Fibroblast of the aortic adventitia (primary cell): Measurements from ENCODE around the gene ADH5. TPM values are rescaled to one million over a fixed set of nuclear protein-coding genes. Genes with fewer than 3 reads are reported as not detected.
"Not testable (repeated sequence)": the region's sequence is repeated elsewhere in the genome, so short reads cannot be mapped to it uniquely, and the experiment has no call there.

Experiments
- DNase-seq: peaks from one replicate; pipeline ENCODE4 v3.0.0-alpha.2; 2010; ENCODE audit warnings: low read depth
- H3K4me3 ChIP-seq: 2 replicates; pipeline ENCODE4 v1.5.1; 2011; ENCODE audit warnings: low read depth, mild to moderate bottlenecking, control low read depth, low read length, moderate library complexity
- CTCF ChIP-seq: IDR thresholded peaks from 2 replicates; pipeline ENCODE4 v1.5.1; 2011; ENCODE audit warnings: mild to moderate bottlenecking, low read length, control low read depth, inconsistent platforms; ENCODE audit not compliant: insufficient read depth
- total RNA-seq: library from RNA; depleted of rRNA; stranded (reverse); fragments of >200 nt; gene quantifications from 2 replicates; pipeline ENCODE4 v1.2.3, GENCODE V29; 2012; ENCODE audit warnings: low replicate concordance

The ADH5 gene
- total RNA-seq, 1 donor, result 294 TPM

DNA sequence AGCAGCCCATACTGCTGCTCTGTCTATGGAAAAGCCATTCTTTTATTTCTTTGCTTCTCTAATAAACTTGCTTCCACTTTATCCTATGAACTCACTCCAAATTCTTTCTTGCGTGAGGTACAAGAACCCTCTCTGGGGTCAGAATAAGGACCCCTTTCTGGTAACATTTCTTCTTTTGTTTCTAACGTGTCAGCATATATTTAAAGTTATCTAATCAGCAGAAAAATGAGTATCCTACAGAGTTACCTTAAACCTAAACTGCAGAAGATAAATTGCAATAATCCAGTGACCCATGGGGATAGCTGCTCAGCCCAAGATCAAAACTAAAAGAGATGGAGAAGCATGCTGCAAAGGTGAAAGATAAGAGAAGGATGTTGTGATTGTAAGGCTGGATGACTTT, 4.0 kb downstream of the ADH5 start:
- TF ChIP-seq CTCF, result no peak
- no peak overlapping the region for H3K4me3 ChIP-seq
- DNase-seq, result no peak

- DNase-seq, result no peak
- no peak for TF ChIP-seq CTCF
- no peak overlapping the region for H3K4me3 ChIP-seq
These were observed 6.4 kb downstream of the ADH5 start for GRCh38 chr4:99082192-99082591.

GRCh38 chr4:99080869-99081268, 7.7 kb downstream of the ADH5 start:
- DNase-seq, H3K4me3 ChIP-seq: not testable (repeated sequence)

- TF ChIP-seq CTCF, result no peak
- DNase-seq, result no peak
- no peak overlapping the region for H3K4me3 ChIP-seq
These were observed 8.8 kb downstream of the ADH5 start for GRCh38 chr4:99079625-99080295.

DNA sequence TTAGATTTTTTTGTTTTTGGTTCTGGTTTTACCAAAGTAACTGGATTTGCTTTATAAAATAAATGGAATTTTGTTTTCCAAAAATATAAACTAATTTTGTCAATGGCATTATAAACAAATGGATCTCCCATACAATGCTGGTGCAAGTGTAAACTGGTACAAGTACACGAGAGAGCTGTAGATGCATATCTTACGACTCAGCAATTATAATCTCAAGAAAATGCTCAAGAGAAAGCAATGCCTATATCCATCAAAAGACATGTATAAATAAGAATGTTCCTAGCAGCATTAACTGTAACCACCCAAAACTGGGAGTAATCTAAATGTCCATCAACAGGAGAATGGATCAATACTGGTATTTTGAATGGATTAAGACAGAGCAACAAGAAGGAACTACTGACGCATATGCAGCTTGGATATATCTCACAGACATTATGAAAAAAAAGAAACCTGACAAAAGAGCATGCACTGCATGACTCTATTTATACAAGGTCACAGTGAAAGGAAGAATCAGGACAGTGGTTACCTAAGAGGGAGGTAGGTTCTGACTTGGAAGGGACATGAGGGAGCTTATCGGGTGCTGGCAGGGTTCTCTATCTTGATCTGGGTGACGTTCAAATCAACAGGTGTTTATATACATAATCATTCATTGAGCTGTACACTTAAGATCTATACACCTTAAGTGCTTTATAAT, 9.5 kb downstream of the ADH5 start:
- no peak for TF ChIP-seq CTCF
- no peak overlapping the region for H3K4me3 ChIP-seq
- DNase-seq, result no peak

DNA sequence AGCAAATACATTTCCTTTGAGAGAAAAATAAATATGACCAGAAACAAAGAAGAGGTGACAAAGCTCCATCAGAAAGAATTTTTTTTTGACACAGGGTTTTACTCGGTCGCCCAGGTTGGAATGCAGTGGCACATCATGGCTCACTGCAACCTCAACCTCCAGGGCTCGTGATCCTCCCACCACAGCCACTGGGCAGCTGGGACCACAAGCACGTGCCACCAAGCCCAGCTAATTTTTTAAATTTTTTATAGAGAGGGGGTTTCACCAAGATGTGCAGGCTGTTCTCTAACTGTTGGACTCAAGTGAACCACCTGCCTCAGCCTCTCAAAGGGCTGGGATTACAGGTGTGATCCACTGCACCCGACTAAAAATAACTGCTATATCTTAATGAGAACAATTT, 10.3 kb downstream of the ADH5 start:
- H3K4me3 ChIP-seq, result no peak overlapping the region
- TF ChIP-seq CTCF, result no peak
- no peak for DNase-seq

DNA sequence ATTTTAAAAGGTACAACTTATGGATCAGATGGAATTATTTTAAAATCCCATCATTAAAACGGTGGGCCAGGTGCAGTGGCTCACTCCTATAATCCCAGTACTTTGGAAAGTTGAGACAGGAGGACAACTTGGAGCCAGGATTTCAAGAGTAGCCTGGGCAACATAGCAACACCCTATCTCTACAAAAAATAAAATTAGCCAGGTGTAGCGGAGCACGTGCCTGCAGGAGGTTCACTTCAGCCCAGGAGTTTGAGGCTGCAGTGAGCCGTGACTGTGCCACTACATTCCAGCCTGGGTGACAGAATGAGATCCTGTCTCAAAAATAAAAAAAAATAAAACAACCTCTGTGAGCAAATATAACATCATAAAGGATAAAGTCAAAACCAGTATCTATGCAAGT, 11.4 kb downstream of the ADH5 start:
- DNase-seq, result no peak
- no peak for TF ChIP-seq CTCF
- H3K4me3 ChIP-seq, result no peak overlapping the region
